Measurements from ENCODE around the gene MARCHF9. TPM values are rescaled to one million over a fixed set of nuclear protein-coding genes. Genes with fewer than 3 reads are reported as not detected.

Gene MARCHF9
- polyA plus RNA-seq, 1 of the 3 experiments (the other 2 are of a cell fraction): 24.2 TPM

DNA sequence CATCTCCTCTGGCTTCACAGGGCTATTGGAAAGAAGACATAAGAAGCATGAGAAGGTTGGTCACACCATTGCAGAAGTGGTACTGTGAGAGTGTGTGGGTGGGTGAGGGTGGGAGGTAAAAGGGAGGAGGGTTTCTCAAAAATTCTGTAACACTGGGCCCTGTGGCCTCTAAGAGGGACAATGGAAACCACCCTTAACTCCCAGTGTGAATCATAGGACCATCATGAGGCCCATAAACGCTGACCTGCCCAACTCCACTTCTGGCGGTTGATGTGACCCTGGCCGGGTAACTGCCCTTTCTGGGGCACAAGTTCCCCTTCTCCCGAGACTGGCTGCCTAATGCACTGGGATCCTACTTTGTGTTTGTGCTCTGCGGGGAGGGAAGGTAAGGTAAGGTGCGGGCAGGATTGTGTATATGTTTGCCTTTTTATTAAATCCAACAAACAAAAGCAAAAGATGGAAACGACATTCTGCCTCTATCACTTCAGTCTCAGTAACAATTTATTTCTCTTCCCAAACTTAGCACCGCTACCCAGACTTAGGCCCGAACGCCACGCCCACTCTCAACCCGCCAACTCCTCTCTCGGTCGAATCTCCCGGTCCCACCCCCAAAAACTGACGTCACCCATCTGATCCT is 16.5 kb downstream of the MARCHF9 start:
- Histone ChIP-seq H3K27ac (ENCODE audit: low read depth in 2 of 2, low read length in 1 of 2) (peak overlapping the region; percentile 65 to 92), H3K36me3 (replicated peaks in 1 of 2; ENCODE audit: control insufficient read depth in 1 of 2, insufficient read depth in 2 of 2, low read length in 1 of 2) (peaks cover 9 to 21% of the 10 kb centered on the region in 2 experiments), H3K9me3 (no peaks in the 10 kb centered on the region), H3F3A (replicated peaks; ENCODE audit: insufficient read depth) (peaks cover 3% of the 10 kb centered on the region), H4K20me1 (ENCODE audit: insufficient read depth) (no peaks in the 10 kb centered on the region), H2AFZ (ENCODE audit: low read depth) (peak overlapping the region; percentile 88), H3K79me2 (ENCODE audit: insufficient read depth) (peaks cover 33% of the 10 kb centered on the region), H3K4me2 (peak overlapping the region; percentile 93), H3K4me3 (ENCODE audit: low read depth in 2 of 2, low read length in 1 of 2) (peak overlapping the region; percentile 60 to 78), H3K27me3 (ENCODE audit: insufficient read depth) (no peaks in the 10 kb centered on the region), H3K4me1 (ENCODE audit: control insufficient read depth in 1 of 2, insufficient read depth in 2 of 2, low read depth in 1 of 2, low read length in 1 of 2) (peaks cover 3 to 19% of the 10 kb centered on the region in 2 experiments; a peak in 1 of 4 replicates), H3K9ac (peak overlapping the region; percentile 88), H3K9me2 (no peaks in the 10 kb centered on the region)
- DNase-seq: peak; percentile 93
- 2% methylated on average over 15 of the region's 16 CpGs for WGBS (ENCODE audit: low lambda C conversion rate)
- TF ChIP-seq USF2 (IDR thresholded peaks at IDR 0.05; ENCODE audit: borderline replicate concordance, low read depth, low read length) (no peak), SMC3 (IDR thresholded peaks at IDR 0.05; ENCODE audit: low read depth, low read length) (no peak), MXI1 (IDR thresholded peaks at IDR 0.05; ENCODE audit: low read depth, low read length) (no peak), FOSL2 (IDR thresholded peaks at IDR 0.05; ENCODE audit: borderline replicate concordance, low read depth) (0 out of 2 replicates have a peak, but pooled peaks have one; percentile 3)
- TF ChIP-seq, protein P1, sequence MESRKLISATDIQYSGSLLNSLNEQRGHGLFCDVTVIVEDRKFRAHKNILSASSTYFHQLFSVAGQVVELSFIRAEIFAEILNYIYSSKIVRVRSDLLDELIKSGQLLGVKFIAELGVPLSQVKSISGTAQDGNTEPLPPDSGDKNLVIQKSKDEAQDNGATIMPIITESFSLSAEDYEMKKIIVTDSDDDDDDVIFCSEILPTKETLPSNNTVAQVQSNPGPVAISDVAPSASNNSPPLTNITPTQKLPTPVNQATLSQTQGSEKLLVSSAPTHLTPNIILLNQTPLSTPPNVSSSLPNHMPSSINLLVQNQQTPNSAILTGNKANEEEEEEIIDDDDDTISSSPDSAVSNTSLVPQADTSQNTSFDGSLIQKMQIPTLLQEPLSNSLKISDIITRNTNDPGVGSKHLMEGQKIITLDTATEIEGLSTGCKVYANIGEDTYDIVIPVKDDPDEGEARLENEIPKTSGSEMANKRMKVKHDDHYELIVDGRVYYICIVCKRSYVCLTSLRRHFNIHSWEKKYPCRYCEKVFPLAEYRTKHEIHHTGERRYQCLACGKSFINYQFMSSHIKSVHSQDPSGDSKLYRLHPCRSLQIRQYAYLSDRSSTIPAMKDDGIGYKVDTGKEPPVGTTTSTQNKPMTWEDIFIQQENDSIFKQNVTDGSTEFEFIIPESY (IDR thresholded peaks at IDR 0.05; ENCODE audit: borderline replicate concordance, low read depth): no peak
- ChIA-PET CTCF (interaction anchor here (0.8 to 2.0 kb wide), 7 partner anchors 10 to 45 kb away, joined by 3 to 11 read pairs (median 4); partner anchors contain the start of gene TSFM), POLR2A (no interaction called here)

- 0% methylated on average over 5 of the region's 28 CpGs for whole genome bisulfite sequencing (ENCODE audit: low lambda C conversion rate)
- TF ChIP-seq POLR2AphosphoS5 (IDR thresholded peaks at IDR 0.05; ENCODE audit: low read depth, low read length) (peak; percentile 86; the same call in 1 of the 2 replicates), SIN3A (IDR thresholded peaks at IDR 0.05; ENCODE audit: borderline replicate concordance, low read depth, low read length) (peak; percentile 99), RCOR1 (IDR thresholded peaks at IDR 0.05; ENCODE audit: low read length) (no peak), FOSL2 (IDR thresholded peaks at IDR 0.05; ENCODE audit: borderline replicate concordance, low read depth) (no peak), TCF12 (IDR thresholded peaks at IDR 0.05) (no peak), FOXM1 (IDR thresholded peaks at IDR 0.05; ENCODE audit: low read depth) (no peak), GABPA (IDR thresholded peaks at IDR 0.05; ENCODE audit: low read depth) (no peak), ELF1 (IDR thresholded peaks at IDR 0.05) (0 out of 2 replicates have a peak, but pooled peaks have one; percentile 11), TAF1 (IDR thresholded peaks at IDR 0.05; ENCODE audit: borderline replicate concordance, low read depth, low read length) (peak; percentile 84), RXRA (IDR thresholded peaks at IDR 0.05; ENCODE audit: borderline replicate concordance, low read depth) (no peak), MXI1 (IDR thresholded peaks at IDR 0.05; ENCODE audit: low read depth, low read length) (peak; percentile 100), NFIC (IDR thresholded peaks at IDR 0.05; ENCODE audit: borderline replicate concordance) (no peak), JUND (IDR thresholded peaks at IDR 0.05) (no peak), YY1 (IDR thresholded peaks at IDR 0.05; ENCODE audit: low read depth) (peak; percentile 92)
- TF ChIP-seq, protein P2, sequence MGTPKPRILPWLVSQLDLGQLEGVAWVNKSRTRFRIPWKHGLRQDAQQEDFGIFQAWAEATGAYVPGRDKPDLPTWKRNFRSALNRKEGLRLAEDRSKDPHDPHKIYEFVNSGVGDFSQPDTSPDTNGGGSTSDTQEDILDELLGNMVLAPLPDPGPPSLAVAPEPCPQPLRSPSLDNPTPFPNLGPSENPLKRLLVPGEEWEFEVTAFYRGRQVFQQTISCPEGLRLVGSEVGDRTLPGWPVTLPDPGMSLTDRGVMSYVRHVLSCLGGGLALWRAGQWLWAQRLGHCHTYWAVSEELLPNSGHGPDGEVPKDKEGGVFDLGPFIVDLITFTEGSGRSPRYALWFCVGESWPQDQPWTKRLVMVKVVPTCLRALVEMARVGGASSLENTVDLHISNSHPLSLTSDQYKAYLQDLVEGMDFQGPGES (IDR thresholded peaks at IDR 0.05; ENCODE audit: low read depth, low read length): no peak
- TF ChIP-seq, protein P1 (IDR thresholded peaks at IDR 0.05; ENCODE audit: borderline replicate concordance, low read depth): 0 out of 2 replicates have a peak, but pooled peaks have one; percentile 52
- TF ChIP-seq, protein P3, sequence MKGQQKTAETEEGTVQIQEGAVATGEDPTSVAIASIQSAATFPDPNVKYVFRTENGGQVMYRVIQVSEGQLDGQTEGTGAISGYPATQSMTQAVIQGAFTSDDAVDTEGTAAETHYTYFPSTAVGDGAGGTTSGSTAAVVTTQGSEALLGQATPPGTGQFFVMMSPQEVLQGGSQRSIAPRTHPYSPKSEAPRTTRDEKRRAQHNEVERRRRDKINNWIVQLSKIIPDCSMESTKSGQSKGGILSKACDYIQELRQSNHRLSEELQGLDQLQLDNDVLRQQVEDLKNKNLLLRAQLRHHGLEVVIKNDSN (IDR thresholded peaks at IDR 0.05; ENCODE audit: borderline replicate concordance, low read depth): peak; percentile 68; the same call in 1 of the 2 replicates
Observed at GRCh38 chr12:57771873-57772428, 17.0 kb downstream of the MARCHF9 start, which contains the start of gene METTL1. Gene METTL1 (minus strand): TSS chr12:57772105. CDS start chr12:57772083, 22 bp downstream.

More at GRCh38 chr12:57771873-57772428, 17.0 kb downstream of the MARCHF9 start, which contains the start of gene METTL1:
- peak within 1 kb of the TSS; percentile 60 to 78 for H3K4me3 ChIP-seq (ENCODE audit: low read depth in 2 of 2, low read length in 1 of 2)
- H3K4me2 ChIP-seq: peak within 1 kb of the TSS; percentile 93
- peaks cover 9 to 21% of the 10 kb centered on the region in 2 experiments for H3K36me3 ChIP-seq (replicated peaks in 1 of 2; ENCODE audit: control insufficient read depth in 1 of 2, insufficient read depth in 2 of 2, low read length in 1 of 2)
- peak; percentile 94 for DNase-seq
- no peaks in the 10 kb centered on the region for H3K9me3 ChIP-seq
- H3F3A ChIP-seq (replicated peaks; ENCODE audit: insufficient read depth): peaks cover 3% of the 10 kb centered on the region
- H4K20me1 ChIP-seq (ENCODE audit: insufficient read depth): no peaks in the 10 kb centered on the region
- peak within 1 kb of the TSS; percentile 88 for H3K9ac ChIP-seq
- peak within 1 kb of the TSS; percentile 88 for H2AFZ ChIP-seq (ENCODE audit: low read depth)
- peak within 1 kb of the TSS; percentile 92 to 93 for H3K27ac ChIP-seq (ENCODE audit: low read depth in 2 of 2, low read length in 1 of 2)
- ChIA-PET CTCF (interaction anchor here (0.8 to 1.5 kb wide), 4 partner anchors 9 to 46 kb away, joined by 4 to 6 read pairs (median 4); partner anchors contain the start of gene TSFM), POLR2A (interaction anchor here (0.7 to 1.2 kb wide), 4 partner anchors 8 to 18 kb away, joined by 4 to 5 read pairs (median 4); no protein-coding TSS in a partner anchor)
- H3K4me1 ChIP-seq (ENCODE audit: control insufficient read depth in 1 of 2, insufficient read depth in 2 of 2, low read depth in 1 of 2, low read length in 1 of 2): peaks cover 3 to 13% of the 10 kb centered on the region in 2 experiments; a peak in 1 of 4 replicates
- peaks cover 33% of the 10 kb centered on the region for H3K79me2 ChIP-seq (ENCODE audit: insufficient read depth)
- no peaks in the 10 kb centered on the region for H3K27me3 ChIP-seq (ENCODE audit: insufficient read depth)
- H3K9me2 ChIP-seq: no peaks in the 10 kb centered on the region

Data from SK-N-SH (cell line).